SK-N-SH treated with all-trans-retinoic acid at 6 μM for 48 hours (cell line): ENCODE measurements around the gene TPM4.
"Not testable (repeated sequence)": the region's sequence is repeated elsewhere in the genome, so short reads cannot be mapped to it uniquely, and the experiment has no call there.

Experiments used
- ATAC-seq: fragments of 200-7000 bp; cut with Tn5 transposase; 3 replicates; pipeline ENCODE4 v1.9.1; 2020; ENCODE audit warnings: mild to moderate bottlenecking, moderate library complexity
- ARNTL ChIP-seq: fragments of 450-650 bp; formaldehyde crosslinking; IDR thresholded peaks from 2 replicates; pipeline ENCODE4 v1.5.0; 2020; ENCODE audit warnings: low read depth, mild to moderate bottlenecking, moderate library complexity, borderline replicate concordance
- BACH2 ChIP-seq: fragments of 250-450 bp; sonication (Bioruptor Pico); IDR thresholded peaks from 2 replicates; pipeline ENCODE4 v1.9.0; 2021; ENCODE audit warnings: mild to moderate bottlenecking, borderline replicate concordance
- CREB5 ChIP-seq: fragments of 250-450 bp; sonication (Bioruptor Pico); IDR thresholded peaks from 2 replicates; pipeline ENCODE4 v1.5.1; 2020; ENCODE audit warnings: low read depth, mild to moderate bottlenecking, moderate library complexity
- CSDC2 ChIP-seq: fragments of 250-450 bp; sonication (Bioruptor Pico); IDR thresholded peaks from 2 replicates; pipeline ENCODE4 v1.5.0; 2020; ENCODE audit warnings: mild to moderate bottlenecking, moderate library complexity
- CSRNP3 ChIP-seq: fragments of 250-450 bp; sonication (Bioruptor Pico); IDR thresholded peaks from 2 replicates; pipeline ENCODE4 v1.5.1; 2021; ENCODE audit warnings: mild to moderate bottlenecking, moderate library complexity
- ESRRG ChIP-seq: fragments of 250-450 bp; sonication (Bioruptor Pico); IDR thresholded peaks from 2 replicates; pipeline ENCODE4 v1.6.1; 2021; ENCODE audit warnings: mild to moderate bottlenecking
- GLIS3 ChIP-seq: fragments of 250-450 bp; sonication (Bioruptor Pico); IDR thresholded peaks from 2 replicates; pipeline ENCODE4 v1.5.0; 2020; ENCODE audit warnings: mild to moderate bottlenecking, moderate library complexity
- OSR1 ChIP-seq: fragments of 250-450 bp; sonication (Bioruptor Pico); IDR thresholded peaks from 2 replicates; pipeline ENCODE4 v1.8.0; 2022; ENCODE audit warnings: moderate library complexity, mild to moderate bottlenecking, inconsistent platforms
- PATZ1 ChIP-seq: fragments of 250-450 bp; sonication (Bioruptor Pico); IDR thresholded peaks from 2 replicates; pipeline ENCODE4 v1.8.0; 2020; ENCODE audit warnings: mild to moderate bottlenecking, moderate library complexity, borderline replicate concordance
- PPARA ChIP-seq: fragments of 250-450 bp; sonication (Bioruptor Pico); IDR thresholded peaks from 2 replicates; pipeline ENCODE4 v1.5.0; 2020; ENCODE audit warnings: mild to moderate bottlenecking, borderline replicate concordance
- RARB ChIP-seq: fragments of 250-450 bp; sonication (Bioruptor Pico); IDR thresholded peaks from 2 replicates; pipeline ENCODE4 v1.8.0; 2021; ENCODE audit warnings: mild to moderate bottlenecking, moderate library complexity
- SNAI2 ChIP-seq: fragments of 250-450 bp; sonication (Bioruptor Pico); IDR thresholded peaks from 2 replicates; pipeline ENCODE4 v1.5.0; 2020; ENCODE audit warnings: mild to moderate bottlenecking, moderate library complexity
- TCF4 ChIP-seq: fragments of 250-450 bp; sonication (Bioruptor Pico); IDR thresholded peaks from 2 replicates; pipeline ENCODE4 v1.8.0; 2021; ENCODE audit warnings: mild to moderate bottlenecking, moderate library complexity, borderline replicate concordance
- TOX ChIP-seq: fragments of 250-450 bp; sonication (Bioruptor Pico); IDR thresholded peaks from 2 replicates; pipeline ENCODE4 v1.8.0; 2021; ENCODE audit warnings: mild to moderate bottlenecking, moderate library complexity, borderline replicate concordance
- ZC3H10 ChIP-seq: fragments of 250-450 bp; sonication (Bioruptor Pico); IDR thresholded peaks from 2 replicates; pipeline ENCODE4 v1.5.1; 2021; ENCODE audit warnings: mild to moderate bottlenecking, moderate library complexity
- ZFP3 ChIP-seq: fragments of 250-450 bp; sonication (Bioruptor Pico); IDR thresholded peaks from 2 replicates; pipeline ENCODE4 v1.5.0; 2020; ENCODE audit warnings: mild to moderate bottlenecking, moderate library complexity
- ZFP30 ChIP-seq: fragments of 450-650 bp; formaldehyde crosslinking; IDR thresholded peaks from 2 replicates; pipeline ENCODE4 v1.5.0; 2022; ENCODE audit warnings: mild to moderate bottlenecking, moderate library complexity
- ZNF70 ChIP-seq: fragments of 450-650 bp; formaldehyde crosslinking; IDR thresholded peaks from 2 replicates; pipeline ENCODE4 v1.5.0; 2020; ENCODE audit warnings: mild to moderate bottlenecking, moderate library complexity
- ZNF8 ChIP-seq: fragments of 450-650 bp; formaldehyde crosslinking; IDR thresholded peaks from 2 replicates; pipeline ENCODE4 v1.5.0; 2020; ENCODE audit warnings: mild to moderate bottlenecking, moderate library complexity
- TF ChIP-seq, protein P1 (sequence below): fragments of 250-450 bp; sonication (Bioruptor Pico); IDR thresholded peaks from 2 replicates; pipeline ENCODE4 v1.8.0; 2021; ENCODE audit warnings: low read depth, mild to moderate bottlenecking, moderate library complexity, borderline replicate concordance

Gene TPM4

DNA sequence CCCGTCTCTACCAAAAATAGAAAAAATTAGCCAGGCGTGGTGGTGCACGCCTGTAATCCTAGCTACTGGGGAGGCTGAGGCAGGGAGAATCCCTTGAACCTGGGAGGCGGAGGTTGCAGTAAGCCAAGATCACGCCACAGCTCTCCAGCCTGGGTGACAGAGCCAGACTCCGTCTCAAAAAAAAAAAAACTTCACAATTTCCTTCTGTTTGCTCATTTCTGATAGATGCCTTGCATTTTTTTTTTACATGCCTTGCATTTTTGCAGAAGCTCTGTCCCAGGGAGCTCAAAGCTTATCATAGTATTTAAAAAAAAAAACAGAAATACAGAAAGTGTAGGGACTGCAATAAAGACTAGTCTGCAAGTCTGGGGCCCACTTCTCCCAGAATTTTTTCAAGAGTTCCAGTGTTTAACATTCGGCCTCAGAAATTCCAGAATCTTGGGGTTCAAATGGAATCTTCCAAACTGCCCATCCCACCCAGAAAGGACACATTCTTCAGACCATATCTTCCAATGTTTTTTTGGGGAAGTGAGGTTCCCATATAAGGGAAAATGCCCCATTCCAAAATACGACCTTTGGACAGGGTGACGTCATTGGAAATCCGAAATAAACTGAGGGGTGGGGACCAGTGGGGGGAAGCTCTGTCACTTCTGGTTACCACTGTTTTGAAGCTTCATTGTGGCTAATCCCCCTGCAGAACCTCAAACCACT lies 18.2 kb downstream of the TPM4 start:
- ATAC-seq = no peak; the same call in 2 of the 3 replicates
- TF ChIP-seq TCF4 (CRISPR knock-in tag) (no peak), SNAI2 (CRISPR knock-in tag) (no peak), PPARA (no peak), BACH2 (CRISPR knock-in tag) (no peak), ESRRG (no peak)
- TF ChIP-seq, protein P1, sequence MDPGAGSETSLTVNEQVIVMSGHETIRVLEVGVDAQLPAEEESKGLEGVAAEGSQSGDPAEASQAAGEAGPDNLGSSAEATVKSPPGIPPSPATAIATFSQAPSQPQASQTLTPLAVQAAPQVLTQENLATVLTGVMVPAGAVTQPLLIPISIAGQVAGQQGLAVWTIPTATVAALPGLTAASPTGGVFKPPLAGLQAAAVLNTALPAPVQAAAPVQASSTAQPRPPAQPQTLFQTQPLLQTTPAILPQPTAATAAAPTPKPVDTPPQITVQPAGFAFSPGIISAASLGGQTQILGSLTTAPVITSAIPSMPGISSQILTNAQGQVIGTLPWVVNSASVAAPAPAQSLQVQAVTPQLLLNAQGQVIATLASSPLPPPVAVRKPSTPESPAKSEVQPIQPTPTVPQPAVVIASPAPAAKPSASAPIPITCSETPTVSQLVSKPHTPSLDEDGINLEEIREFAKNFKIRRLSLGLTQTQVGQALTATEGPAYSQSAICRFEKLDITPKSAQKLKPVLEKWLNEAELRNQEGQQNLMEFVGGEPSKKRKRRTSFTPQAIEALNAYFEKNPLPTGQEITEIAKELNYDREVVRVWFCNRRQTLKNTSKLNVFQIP (CRISPR knock-in tag) = no peak

- ATAC-seq = no peak
- no peak for TF ChIP-seq ZFP30 (CRISPR knock-in tag)
- TF ChIP-seq GLIS3 = no peak
- TF ChIP-seq OSR1 (CRISPR knock-in tag) = no peak
- TF ChIP-seq ZC3H10 (CRISPR knock-in tag) = no peak
- TF ChIP-seq ZNF8 = no peak
Measured at GRCh38 chr19:16095071-16095571, 18.8 kb downstream of the TPM4 start.

DNA sequence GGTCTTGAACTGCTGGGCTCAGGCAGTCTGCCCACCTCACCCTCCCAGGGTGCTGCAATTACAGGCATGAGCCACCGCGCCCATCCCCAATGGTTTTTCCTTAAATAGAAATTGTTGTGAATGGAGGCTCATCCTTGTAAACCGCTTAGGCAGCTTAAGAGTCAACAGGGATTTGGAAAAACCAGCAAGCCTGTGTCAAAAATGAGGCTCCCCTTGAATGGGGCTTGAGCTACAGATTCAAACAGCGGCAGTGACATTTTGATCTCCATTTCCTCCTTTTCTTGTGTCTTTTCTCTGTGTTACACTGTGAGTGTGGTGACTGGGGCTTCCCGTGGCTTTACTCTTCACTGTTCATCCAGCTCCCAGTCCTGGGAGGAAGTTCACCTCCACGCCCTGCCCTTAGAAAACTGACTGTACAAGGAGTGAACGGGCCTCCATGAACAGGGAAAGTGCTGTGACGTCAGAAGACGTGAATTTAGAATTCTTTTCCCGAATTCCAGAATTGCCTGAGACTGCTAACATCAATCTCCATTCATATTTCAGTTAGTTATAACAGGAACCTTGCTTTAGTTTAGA lies 20.1 kb downstream of the TPM4 start:
- ATAC-seq = no peak
- TF ChIP-seq ZC3H10 (CRISPR knock-in tag) (no peak), CREB5 (no peak), ARNTL (no peak), SNAI2 (CRISPR knock-in tag) (no peak), CSDC2 (CRISPR knock-in tag) (no peak), BACH2 (CRISPR knock-in tag) (no peak), ZFP3 (no peak), ZNF70 (no peak), RARB (no peak)

DNA sequence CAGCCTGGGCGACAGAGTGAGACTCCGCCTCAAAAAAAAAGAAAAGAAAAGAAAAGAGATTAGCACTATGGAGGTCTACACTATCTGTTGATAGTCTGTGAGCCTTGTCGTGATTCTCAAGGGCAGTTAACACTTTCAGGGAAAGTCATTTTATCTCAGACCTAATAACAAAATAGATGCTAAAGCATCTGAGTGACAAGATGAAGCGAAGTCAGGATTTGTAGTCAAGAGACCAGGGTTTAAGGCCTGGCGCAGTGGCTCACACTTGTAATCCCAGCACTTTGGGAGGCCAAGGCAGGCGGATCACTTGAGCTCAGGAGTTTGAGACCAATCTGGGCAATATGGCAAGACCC lies 22.1 kb downstream of the TPM4 start:
- TF ChIP-seq RARB (no peak), TOX (CRISPR knock-in tag) (no peak), CSDC2 (CRISPR knock-in tag) (no peak), ZC3H10 (CRISPR knock-in tag) (no peak), ZNF70 (no peak), OSR1 (CRISPR knock-in tag) (no peak), SNAI2 (CRISPR knock-in tag) (no peak), ZFP3 (no peak), PATZ1 (CRISPR knock-in tag) (no peak), ZNF8 (no peak), ESRRG (no peak), ARNTL (no peak), ZFP30 (CRISPR knock-in tag) (no peak), PPARA (no peak)
- TF ChIP-seq, protein P1 (CRISPR knock-in tag) = no peak
- ATAC-seq = no peak

DNA sequence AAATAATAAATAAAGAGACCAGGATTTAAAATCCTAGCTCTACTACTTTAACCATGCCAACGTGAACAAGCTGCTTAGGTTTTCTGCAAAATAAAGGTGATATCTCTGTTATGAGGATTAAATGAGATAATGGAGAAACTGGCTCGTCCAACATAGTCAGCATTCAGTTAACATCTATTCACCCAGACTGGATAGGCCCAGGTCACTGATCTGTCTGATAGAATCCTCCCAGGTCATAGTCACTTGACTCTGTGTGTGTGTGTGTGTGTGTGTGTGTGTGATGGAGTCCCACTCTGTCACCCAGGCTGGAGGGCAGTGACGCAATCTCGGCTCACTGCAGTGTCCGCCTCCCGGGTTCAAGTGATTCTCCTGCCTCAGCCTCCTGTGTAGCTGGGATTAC lies 22.5 kb downstream of the TPM4 start:
- TF ChIP-seq GLIS3 = no peak
- TF ChIP-seq CSRNP3 (CRISPR knock-in tag) = no peak
- TF ChIP-seq ZFP3 = no peak
- no peak for ATAC-seq

- not testable (repeated sequence) for ATAC-seq
Measured at GRCh38 chr19:16099314-16099965, 23.1 kb downstream of the TPM4 start.
